G401.6 (cell line): ENCODE measurements around the gene STAMBP.

ENCODE experiments used
- FAIRE-seq: peaks from 2 replicates; lab custom pipeline; 2012; peaks lifted over from hg19 to GRCh38; lab: Jason Lieb, UNC

STAMBP gene

GRCh38 chr2:73908689-73909652, 80.2 kb downstream of the STAMBP start:
- no peak for FAIRE-seq

- FAIRE-seq = no peak
Measured at GRCh38 chr2:73910873-73911547, 82.2 kb downstream of the STAMBP start.

DNA sequence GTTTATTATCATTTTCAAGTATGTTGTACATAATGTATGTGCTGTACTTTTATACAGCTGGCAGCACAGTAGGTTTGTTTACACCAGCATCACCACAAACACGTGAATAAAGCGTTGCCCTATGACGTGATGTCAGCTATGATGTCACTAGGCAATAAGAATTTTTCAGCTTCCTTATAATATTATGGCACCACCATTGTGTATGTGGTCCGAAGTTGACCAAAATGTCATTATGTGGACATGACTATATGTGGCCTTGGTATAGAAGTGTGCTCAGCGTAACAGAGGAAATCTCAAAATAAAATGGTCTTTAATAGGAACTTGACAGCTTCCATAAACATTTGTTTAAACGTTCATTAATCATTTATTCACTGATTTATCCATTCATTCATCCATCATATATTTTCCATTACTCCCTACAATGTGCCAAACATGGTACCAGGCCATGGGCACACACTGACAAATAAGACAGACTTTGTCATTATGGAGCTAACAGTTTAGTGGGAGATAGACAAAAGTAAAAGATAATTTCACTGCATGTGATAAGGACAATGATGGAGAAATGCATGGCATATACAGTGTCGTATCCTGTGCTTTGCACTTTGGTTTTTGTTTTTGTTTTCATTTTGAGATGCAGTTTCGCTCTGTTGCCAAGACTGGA, 82.9 kb downstream of the STAMBP start:
- FAIRE-seq = no peak

DNA sequence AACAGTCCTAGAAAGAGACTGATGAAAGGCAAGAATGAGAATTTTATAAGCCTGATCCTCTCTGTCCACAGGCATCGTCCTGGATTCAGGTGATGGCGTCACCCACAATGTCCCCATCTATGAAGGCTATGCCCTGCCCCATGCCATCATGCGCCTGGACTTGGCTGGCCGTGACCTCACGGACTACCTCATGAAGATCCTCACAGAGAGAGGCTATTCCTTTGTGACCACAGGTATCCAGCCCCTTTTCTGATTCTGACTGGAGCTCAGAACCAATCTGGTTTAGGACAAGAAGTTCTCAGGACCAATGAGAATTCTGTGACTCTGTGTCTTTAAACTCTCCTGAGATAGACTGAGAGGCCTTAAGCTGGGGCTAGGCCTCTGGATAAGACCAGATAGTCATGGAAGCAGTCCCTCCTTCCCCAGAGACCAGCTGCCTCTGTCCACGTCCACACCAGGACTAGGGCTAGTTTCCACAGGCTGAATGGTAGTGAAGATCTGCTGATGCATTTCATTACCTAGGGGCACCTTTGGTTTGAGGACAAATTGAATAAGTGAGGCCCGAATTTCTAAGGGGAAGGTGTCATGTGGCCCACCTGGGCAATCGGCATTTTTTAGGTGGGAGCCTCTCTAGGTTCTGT, 84.8 kb downstream of the STAMBP start:
- no peak for FAIRE-seq

DNA sequence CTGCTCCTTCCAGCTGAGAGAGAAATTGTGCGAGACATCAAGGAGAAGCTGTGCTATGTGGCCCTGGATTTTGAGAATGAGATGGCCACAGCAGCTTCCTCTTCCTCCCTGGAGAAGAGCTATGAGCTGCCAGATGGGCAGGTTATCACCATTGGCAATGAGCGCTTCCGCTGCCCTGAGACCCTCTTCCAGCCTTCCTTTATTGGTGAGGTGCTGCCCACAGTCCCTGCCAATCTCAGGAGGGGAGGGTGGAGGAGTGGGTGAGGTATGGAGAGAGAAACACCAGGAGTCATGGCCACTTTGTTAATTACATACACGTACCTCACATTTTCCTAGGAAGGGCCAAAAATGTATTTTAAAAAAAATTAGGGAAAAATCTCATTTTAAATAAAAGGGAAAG, 85.9 kb downstream of the STAMBP start:
- FAIRE-seq = no peak

- no peak for FAIRE-seq
Measured at GRCh38 chr2:73915437-73915993, 86.8 kb downstream of the STAMBP start.

GRCh38 chr2:73916666-73917065, 87.9 kb downstream of the STAMBP start:
- FAIRE-seq = no peak

- FAIRE-seq = no peak
Measured at GRCh38 chr2:73917296-73917695, 88.5 kb downstream of the STAMBP start.

DNA sequence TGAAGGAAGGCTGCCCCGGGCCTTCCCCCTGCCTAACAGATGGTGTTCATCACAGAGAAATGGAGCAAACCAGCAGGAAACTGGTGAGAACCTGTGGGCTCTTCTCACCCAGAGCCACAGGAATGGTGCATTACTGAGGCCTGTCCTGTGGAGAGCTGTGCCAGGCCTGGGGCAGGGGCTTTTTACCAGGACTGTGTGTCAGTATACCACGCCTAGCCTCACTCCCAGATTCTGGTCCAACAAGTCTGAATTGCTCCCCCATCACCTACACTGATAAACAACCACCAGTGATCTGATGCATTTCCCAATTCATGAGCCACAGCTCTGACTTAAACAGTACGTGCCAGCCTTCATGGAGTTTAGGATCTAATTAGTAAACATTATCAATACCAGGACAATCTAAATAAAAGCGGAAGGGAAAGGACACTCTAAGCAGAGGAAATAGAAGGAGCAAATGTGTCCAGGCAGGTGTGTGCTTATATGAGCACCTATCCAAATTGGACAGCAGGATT, 89.0 kb downstream of the STAMBP start:
- no peak for FAIRE-seq

- FAIRE-seq = no peak
Measured at GRCh38 chr2:73918856-73919255, 90.1 kb downstream of the STAMBP start.

DNA sequence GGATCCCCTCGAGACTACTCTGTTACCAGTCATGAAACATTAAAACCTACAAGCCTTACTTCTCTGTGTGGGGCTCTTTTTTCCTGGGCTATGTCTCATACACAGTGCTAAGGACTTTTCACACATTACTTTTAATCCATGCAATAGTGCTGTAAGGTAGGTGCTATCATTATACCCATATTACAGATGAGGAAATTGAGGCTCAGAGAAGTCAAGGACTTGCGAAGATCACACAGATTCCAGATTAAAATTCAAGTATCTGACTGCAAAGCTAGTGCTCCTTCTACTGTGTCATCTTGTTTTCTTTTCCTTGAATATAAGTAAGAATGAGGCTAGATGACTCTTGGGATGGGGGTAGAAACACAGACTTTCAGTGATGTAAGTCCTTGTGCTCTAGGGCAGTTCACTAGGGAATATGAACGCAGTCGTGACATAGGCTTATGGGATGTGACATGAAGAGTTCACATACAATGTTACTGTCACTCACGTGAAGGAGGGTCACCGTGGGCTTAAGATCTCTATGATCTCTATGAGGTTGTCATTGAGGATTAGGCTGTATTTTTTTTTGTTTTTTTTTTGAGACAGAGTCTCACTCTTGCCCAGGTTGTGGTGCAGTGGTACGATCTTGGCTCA, 91.0 kb downstream of the STAMBP start:
- no peak for FAIRE-seq

GRCh38 chr2:73920577-73921545, 92.1 kb downstream of the STAMBP start:
- FAIRE-seq = no peak

- no peak for FAIRE-seq
Measured at GRCh38 chr2:73921581-73921980, 92.8 kb downstream of the STAMBP start.

DNA sequence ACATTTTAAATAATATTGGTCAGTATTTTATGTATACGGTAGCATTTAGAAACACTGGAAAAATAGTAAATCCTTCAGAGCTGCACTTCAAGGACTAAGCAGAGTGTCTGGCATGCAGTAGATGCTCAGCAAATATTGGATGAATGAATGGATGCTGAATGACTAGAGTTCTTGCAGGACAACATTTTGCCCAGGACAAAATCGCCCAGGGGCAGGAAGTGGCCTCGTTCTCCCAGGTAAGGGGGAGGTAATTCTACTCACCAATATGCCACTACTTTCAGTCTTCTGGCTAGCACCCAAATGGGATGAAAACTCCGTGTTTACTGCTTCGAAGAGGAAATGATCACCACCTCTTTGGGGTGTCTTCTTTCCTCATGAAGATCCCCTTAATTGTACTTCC, 93.9 kb downstream of the STAMBP start:
- no peak for FAIRE-seq
